NT2/D1 (cell line): ENCODE data around the gene PTPRT.
"Not testable (repeated sequence)": the region's sequence is repeated elsewhere in the genome, so short reads cannot be mapped to it uniquely, and the experiment has no call there.

Source experiments
- DNase-seq: peaks from one replicate; pipeline ENCODE4 v3.0.0-alpha.2; 2011; ENCODE audit warnings: low read depth, low spot score
- H3K27me3 ChIP-seq: 2 replicates; pipeline ENCODE4 v1.6.0; 2011; ENCODE audit warnings: mild to moderate bottlenecking; ENCODE audit not compliant: insufficient read length, insufficient read depth
- H3K36me3 ChIP-seq: 2 replicates; pipeline ENCODE4 v1.6.1; 2011; ENCODE audit warnings: mild to moderate bottlenecking, low read length, mixed read lengths; ENCODE audit not compliant: insufficient read depth, insufficient read length
- H3K4me1 ChIP-seq: 2 replicates; pipeline ENCODE4 v1.5.1; 2011; ENCODE audit not compliant: insufficient read depth, insufficient read length
- H3K4me3 ChIP-seq: 2 replicates; pipeline ENCODE4 v1.5.1; 2011; ENCODE audit warnings: low read depth; ENCODE audit not compliant: insufficient read length
- H3K9ac ChIP-seq: 2 replicates; pipeline ENCODE4 v1.6.0; 2011; ENCODE audit warnings: low read depth; ENCODE audit not compliant: insufficient read length
- H3K9me3 ChIP-seq: 2 replicates; pipeline ENCODE4 v1.5.1; 2011; ENCODE audit warnings: mild to moderate bottlenecking, low read length; ENCODE audit not compliant: insufficient read depth
- SUZ12 ChIP-seq: IDR thresholded peaks from 2 replicates; pipeline ENCODE4 v1.6.1; 2011; ENCODE audit not compliant: insufficient read length, insufficient read depth; ENCODE audit errors: extremely low read depth
- YY1 ChIP-seq: IDR thresholded peaks from 2 replicates; pipeline ENCODE4 v1.6.1; 2011; ENCODE audit not compliant: insufficient read length, insufficient read depth
- ZNF274 ChIP-seq: IDR thresholded peaks from 2 replicates; pipeline ENCODE4 v1.6.1; 2011; ENCODE audit warnings: mild to moderate bottlenecking, low read depth, low read length

The PTPRT gene

DNA sequence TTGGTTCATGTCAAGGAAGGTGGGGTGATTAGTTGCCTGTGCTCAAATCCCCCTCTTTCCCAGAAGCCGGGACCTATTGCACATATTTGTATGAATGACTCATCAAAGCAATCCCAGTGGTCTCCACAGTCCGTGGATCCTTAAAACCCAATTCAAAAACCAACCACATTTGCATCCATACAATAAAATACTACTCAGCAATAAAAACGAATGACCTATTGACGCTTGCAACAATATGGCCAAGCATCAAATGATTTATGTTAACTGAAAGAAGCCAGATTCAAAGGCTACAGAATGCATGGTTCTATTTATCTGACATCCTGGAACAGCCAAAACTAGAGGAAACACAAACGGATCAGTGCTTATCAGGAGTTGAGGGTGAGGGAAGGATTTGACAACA, 275.4 kb downstream of the PTPRT start:
- Histone ChIP-seq H3K9me3 (peaks cover 8% of the 10 kb centered on the region; the same call in 1 of the 2 replicates), H3K4me1 (peaks cover 2% of the 10 kb centered on the region), H3K36me3 (no peaks in the 10 kb centered on the region), H3K4me3 (no peak overlapping the region), H3K9ac (no peak overlapping the region), H3K27me3 (no peaks in the 10 kb centered on the region)
- TF ChIP-seq SUZ12 (no peak), YY1 (no peak), ZNF274 (no peak)
- no peak for DNase-seq

DNA sequence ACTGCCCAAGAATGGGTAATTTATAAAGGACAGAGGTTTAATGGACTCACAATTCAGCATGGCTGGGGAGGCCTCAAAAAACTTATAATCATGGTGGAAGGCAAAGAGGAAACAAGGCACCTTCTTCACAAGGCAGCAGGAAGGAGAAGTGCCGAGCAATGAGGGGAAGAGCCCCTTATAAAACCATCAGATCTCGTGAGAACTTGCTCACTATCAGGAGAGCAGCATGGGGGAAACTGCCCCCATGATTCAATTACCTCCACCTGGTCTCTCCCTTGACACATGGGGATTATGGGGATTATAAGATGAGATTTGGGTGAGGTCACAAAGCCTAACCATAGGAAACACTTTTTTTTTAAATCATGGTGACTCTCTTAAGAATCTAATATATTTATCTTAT, 278.9 kb downstream of the PTPRT start:
- not testable (repeated sequence) for DNase-seq, H3K27me3 ChIP-seq, H3K9me3 ChIP-seq, H3K4me3 ChIP-seq, H3K4me1 ChIP-seq, H3K9ac ChIP-seq, H3K36me3 ChIP-seq

GRCh38 chr20:42907730-42908129, 282.0 kb downstream of the PTPRT start:
- Histone ChIP-seq H3K4me3 (no peak overlapping the region), H3K9ac (no peak overlapping the region), H3K36me3 (no peaks in the 10 kb centered on the region), H3K9me3 (no peaks in the 10 kb centered on the region), H3K4me1 (no peaks in the 10 kb centered on the region), H3K27me3 (no peaks in the 10 kb centered on the region)
- no peak for TF ChIP-seq SUZ12
- TF ChIP-seq YY1, result no peak
- TF ChIP-seq ZNF274, result no peak
- DNase-seq, result no peak

DNA sequence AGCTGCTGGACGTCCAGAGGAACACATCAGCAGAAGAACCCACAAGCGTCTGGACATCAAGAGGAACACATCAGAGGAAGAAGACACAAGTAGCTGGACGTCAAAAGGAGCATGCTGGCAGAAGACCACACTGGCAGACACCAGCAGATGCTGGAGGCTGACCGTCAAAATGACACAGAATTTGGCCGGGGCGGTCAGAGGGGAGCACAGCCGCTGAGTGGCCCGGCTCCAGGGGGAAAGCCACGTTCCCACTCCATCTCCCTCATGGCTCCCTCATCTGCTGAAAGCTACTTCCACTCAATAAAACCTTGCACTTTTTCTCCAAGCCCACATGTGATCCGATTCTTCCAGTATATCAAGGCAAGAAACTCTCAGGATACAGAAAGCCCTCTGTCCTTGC, 283.6 kb downstream of the PTPRT start:
- no peaks in the 10 kb centered on the region for H3K4me1 ChIP-seq
- H3K36me3 ChIP-seq, result no peaks in the 10 kb centered on the region
- H3K9me3 ChIP-seq, result no peaks in the 10 kb centered on the region
- H3K9ac ChIP-seq, result no peak overlapping the region
- DNase-seq, result no peak
- TF ChIP-seq ZNF274 (no peak), SUZ12 (no peak), YY1 (no peak)
- H3K4me3 ChIP-seq, result no peak overlapping the region
- H3K27me3 ChIP-seq, result no peaks in the 10 kb centered on the region

DNA sequence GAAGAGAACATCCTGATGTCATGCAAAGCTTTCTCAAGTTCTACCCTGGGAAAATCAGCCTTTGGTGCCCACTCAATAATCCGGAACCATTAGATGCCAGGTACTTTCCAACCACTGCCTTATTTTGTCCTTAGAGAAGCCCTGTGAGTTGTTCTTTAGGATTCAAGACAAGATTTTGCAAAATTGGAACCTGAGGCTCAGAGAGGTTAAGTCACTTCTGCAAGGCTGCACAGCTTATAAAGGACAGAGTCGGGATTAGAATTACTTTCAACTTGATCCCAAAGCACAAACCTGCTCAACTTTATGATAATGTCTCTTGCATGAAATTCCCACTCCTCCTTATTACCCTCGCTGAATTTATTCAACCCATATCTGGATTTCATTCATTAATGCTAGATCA, 287.2 kb downstream of the PTPRT start:
- no peaks in the 10 kb centered on the region for H3K36me3 ChIP-seq
- no peaks in the 10 kb centered on the region for H3K27me3 ChIP-seq
- no peaks in the 10 kb centered on the region for H3K9me3 ChIP-seq
- H3K4me1 ChIP-seq, result no peaks in the 10 kb centered on the region
- TF ChIP-seq SUZ12 (no peak), YY1 (no peak), ZNF274 (no peak)
- H3K9ac ChIP-seq, result no peak overlapping the region
- DNase-seq, result no peak
- no peak overlapping the region for H3K4me3 ChIP-seq

DNA sequence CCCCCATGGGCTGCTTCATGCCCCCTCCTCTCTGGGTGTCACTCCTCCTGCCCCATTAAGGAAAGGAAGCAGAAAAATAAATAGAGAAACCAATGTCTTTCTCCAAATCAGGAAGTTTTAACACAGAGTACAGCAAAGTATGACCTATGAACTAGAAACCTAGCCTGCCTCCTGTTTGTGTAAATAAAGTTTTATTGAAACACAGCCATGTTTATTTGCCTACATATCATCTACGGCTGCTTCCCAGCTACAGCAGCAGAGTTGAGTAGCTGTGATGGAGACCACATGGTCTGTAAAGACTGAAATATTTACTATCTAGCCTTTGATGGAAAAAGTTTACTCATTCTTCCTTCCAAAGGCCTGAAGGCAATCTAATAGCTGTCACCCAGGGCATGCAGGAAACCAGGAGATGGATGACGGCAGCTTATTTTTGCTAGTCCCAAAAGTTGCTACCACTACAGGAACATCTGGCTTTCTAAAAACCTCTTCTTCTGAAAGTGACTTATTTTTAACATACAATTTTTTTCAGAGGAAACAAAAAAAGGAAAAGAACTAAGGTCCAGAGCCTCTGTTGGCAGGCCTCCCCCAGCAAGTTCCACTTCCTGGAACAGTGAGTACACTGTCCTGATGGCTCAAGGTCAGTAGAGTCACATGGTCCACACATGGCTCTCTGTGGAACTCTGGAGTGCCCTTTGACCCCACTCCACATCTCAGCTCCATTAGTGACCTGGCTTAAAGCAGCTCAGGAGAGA, 287.8 kb downstream of the PTPRT start:
- no peak for DNase-seq
- Histone ChIP-seq H3K36me3 (no peaks in the 10 kb centered on the region), H3K9ac (no peak overlapping the region), H3K9me3 (no peaks in the 10 kb centered on the region; the same call in 1 of the 2 replicates), H3K4me1 (no peaks in the 10 kb centered on the region), H3K27me3 (no peaks in the 10 kb centered on the region), H3K4me3 (no peak overlapping the region)
- no peak for TF ChIP-seq YY1
- no peak for TF ChIP-seq SUZ12
- no peak for TF ChIP-seq ZNF274

DNA sequence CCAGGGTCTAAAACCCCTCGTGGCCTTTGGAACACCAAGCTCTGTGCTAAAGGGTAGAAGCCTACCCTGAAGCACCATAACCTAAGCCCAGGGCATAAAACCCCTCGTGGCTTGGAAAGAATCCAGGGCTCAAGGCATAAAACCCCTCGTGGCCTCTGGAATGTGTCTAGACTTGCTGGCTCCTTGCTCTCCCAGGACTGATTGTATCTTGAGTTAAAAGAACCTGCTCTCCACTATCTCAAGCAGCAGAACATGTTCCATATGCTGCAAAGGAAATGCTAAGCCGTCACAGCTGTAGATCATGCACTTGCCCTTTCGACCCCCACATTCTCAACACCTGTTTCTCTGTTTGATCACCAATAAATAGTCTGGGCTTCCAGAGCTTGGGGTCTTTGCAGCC, 288.9 kb downstream of the PTPRT start:
- H3K36me3 ChIP-seq, H3K4me3 ChIP-seq, DNase-seq, H3K9ac ChIP-seq, H3K9me3 ChIP-seq, H3K27me3 ChIP-seq, H3K4me1 ChIP-seq: not testable (repeated sequence)

GRCh38 chr20:42895020-42895419, 294.7 kb downstream of the PTPRT start:
- Histone ChIP-seq H3K27me3 (no peaks in the 10 kb centered on the region), H3K9ac (no peak overlapping the region), H3K4me3 (no peak overlapping the region), H3K9me3 (no peaks in the 10 kb centered on the region; the same call in 1 of the 2 replicates), H3K4me1 (no peaks in the 10 kb centered on the region), H3K36me3 (no peaks in the 10 kb centered on the region)
- DNase-seq, result no peak
- TF ChIP-seq SUZ12, result no peak
- TF ChIP-seq ZNF274, result no peak
- no peak for TF ChIP-seq YY1
